Loucy (cell line): ENCODE results near the gene SAT2.

Experiments
- H2AFZ ChIP-seq: fragments of 200-600 bp; sonication (generic); 2 replicates; pipeline ENCODE4 v1.6.0; 2016; ENCODE audit warnings: antibody characterized with exemption, mild to moderate bottlenecking, low read length, moderate library complexity
- H3F3A ChIP-seq: fragments of 200-600 bp; 2 replicates; pipeline ENCODE4 v1.6.0; 2016; ENCODE audit warnings: antibody characterized with exemption, low read depth, mild to moderate bottlenecking
- H3K27me3 ChIP-seq: fragments of 200-600 bp; sonication (generic); 2 replicates; pipeline ENCODE4 v1.6.1; 2014; ENCODE audit warnings: low read length, mild to moderate bottlenecking; ENCODE audit not compliant: insufficient read depth, poor library complexity, severe bottlenecking
- H3K36me3 ChIP-seq: fragments of 200-600 bp; sonication (generic); 2 replicates; pipeline ENCODE4 v1.6.1; 2016; ENCODE audit warnings: low read length; ENCODE audit not compliant: insufficient read depth
- H3K4me1 ChIP-seq: fragments of 200-600 bp; sonication (generic); 2 replicates; pipeline ENCODE4 v1.5.1; 2014; ENCODE audit warnings: low read length, mild to moderate bottlenecking; ENCODE audit not compliant: insufficient read depth, poor library complexity, severe bottlenecking
- H3K4me2 ChIP-seq: fragments of 200-600 bp; sonication (generic); 2 replicates; pipeline ENCODE4 v1.6.0; 2014; ENCODE audit warnings: antibody characterized with exemption, low read length, low read depth, mild to moderate bottlenecking; ENCODE audit not compliant: poor library complexity, severe bottlenecking
- H3K4me3 ChIP-seq: fragments of 200-600 bp; sonication (generic); 2 replicates; pipeline ENCODE4 v1.5.1; 2014; ENCODE audit warnings: low read length, mild to moderate bottlenecking, mixed read lengths; ENCODE audit not compliant: poor library complexity, severe bottlenecking
- H3K79me2 ChIP-seq: fragments of 200-600 bp; sonication (generic); 2 replicates; pipeline ENCODE4 v1.6.1; 2014; ENCODE audit warnings: low read length; ENCODE audit not compliant: insufficient read depth
- H3K9ac ChIP-seq: fragments of 200-600 bp; sonication (generic); 2 replicates; pipeline ENCODE4 v1.6.0; 2014; ENCODE audit warnings: mild to moderate bottlenecking, low read depth, low read length, moderate library complexity; ENCODE audit not compliant: poor library complexity, severe bottlenecking
- H3K9me2 ChIP-seq: fragments of 200-600 bp; sonication (generic); replicated peaks from 2 replicates; pipeline ENCODE4 v1.6.1; 2016; ENCODE audit warnings: low read depth, low read length, mixed read lengths
- H3K9me3 ChIP-seq: fragments of 200-600 bp; sonication (generic); 2 replicates; pipeline ENCODE4 v1.6.1; 2014; ENCODE audit warnings: mild to moderate bottlenecking, antibody characterized with exemption, low read length, low read depth; ENCODE audit not compliant: insufficient read depth
- H4K20me1 ChIP-seq: fragments of 200-600 bp; sonication (generic); 2 replicates; pipeline ENCODE4 v1.6.0; 2014; ENCODE audit warnings: antibody characterized with exemption, low read length, mild to moderate bottlenecking; ENCODE audit not compliant: insufficient read depth, poor library complexity, severe bottlenecking
- EZH2phosphoT487 ChIP-seq: fragments of 200-600 bp; IDR thresholded peaks from 2 replicates; pipeline ENCODE4 v1.6.1; 2018; ENCODE audit warnings: antibody characterized with exemption, mild to moderate bottlenecking, moderate library complexity, borderline replicate concordance
- TF ChIP-seq, protein P1 (sequence below): fragments of 200-600 bp; sonication (generic); conservative IDR thresholded peaks from 2 replicates; pipeline ENCODE4 v1.5.1; 2014; ENCODE audit warnings: mild to moderate bottlenecking, antibody characterized with exemption, low read length

The SAT2 gene

DNA sequence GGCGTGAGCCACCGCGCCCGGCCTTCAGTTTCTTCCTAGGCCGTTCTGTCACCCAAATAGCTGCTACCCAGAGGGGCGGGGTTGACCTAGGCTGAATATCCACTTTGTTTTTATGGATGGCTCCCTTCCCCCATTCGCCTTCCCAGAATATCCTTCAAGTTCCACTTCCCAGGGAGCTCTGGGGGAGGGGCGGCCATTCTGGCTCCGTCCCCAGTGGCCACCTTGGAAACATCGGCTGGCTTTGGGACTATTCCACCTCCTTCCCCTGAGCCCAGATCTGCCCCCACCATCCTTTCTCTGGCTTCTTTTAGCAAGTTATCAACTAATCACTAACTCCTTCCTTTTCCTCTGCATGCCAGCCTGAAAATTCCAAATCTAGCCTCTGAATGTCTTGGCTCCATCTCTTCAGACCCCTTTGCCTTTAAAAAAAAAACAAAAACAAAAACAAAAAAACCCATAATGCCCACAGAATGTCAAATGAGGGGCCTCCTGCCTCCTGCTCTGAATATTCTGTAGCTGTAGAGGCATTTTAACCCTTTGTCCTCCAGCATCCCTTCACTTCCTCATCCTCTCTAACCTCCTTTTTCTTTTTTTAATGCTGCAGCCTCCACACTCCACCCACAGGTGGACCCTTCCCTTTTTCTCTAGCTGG, 29.5 kb upstream of the SAT2 start:
- no peak overlapping the region for H2AFZ ChIP-seq
- H3K4me3 ChIP-seq = no peak overlapping the region
- no peaks in the 10 kb centered on the region for H3K27me3 ChIP-seq
- no peaks in the 10 kb centered on the region for H3K9me2 ChIP-seq
- H4K20me1 ChIP-seq = no peaks in the 10 kb centered on the region
- no peak overlapping the region for H3K9ac ChIP-seq
- no peaks in the 10 kb centered on the region for H3F3A ChIP-seq
- TF ChIP-seq EZH2phosphoT487 = no peak
- TF ChIP-seq, protein P1, sequence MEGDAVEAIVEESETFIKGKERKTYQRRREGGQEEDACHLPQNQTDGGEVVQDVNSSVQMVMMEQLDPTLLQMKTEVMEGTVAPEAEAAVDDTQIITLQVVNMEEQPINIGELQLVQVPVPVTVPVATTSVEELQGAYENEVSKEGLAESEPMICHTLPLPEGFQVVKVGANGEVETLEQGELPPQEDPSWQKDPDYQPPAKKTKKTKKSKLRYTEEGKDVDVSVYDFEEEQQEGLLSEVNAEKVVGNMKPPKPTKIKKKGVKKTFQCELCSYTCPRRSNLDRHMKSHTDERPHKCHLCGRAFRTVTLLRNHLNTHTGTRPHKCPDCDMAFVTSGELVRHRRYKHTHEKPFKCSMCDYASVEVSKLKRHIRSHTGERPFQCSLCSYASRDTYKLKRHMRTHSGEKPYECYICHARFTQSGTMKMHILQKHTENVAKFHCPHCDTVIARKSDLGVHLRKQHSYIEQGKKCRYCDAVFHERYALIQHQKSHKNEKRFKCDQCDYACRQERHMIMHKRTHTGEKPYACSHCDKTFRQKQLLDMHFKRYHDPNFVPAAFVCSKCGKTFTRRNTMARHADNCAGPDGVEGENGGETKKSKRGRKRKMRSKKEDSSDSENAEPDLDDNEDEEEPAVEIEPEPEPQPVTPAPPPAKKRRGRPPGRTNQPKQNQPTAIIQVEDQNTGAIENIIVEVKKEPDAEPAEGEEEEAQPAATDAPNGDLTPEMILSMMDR = no peak
- no peaks in the 10 kb centered on the region for H3K4me1 ChIP-seq
- no peaks in the 10 kb centered on the region for H3K9me3 ChIP-seq
- no peaks in the 10 kb centered on the region for H3K36me3 ChIP-seq
- no peak overlapping the region for H3K4me2 ChIP-seq
- H3K79me2 ChIP-seq = no peaks in the 10 kb centered on the region

DNA sequence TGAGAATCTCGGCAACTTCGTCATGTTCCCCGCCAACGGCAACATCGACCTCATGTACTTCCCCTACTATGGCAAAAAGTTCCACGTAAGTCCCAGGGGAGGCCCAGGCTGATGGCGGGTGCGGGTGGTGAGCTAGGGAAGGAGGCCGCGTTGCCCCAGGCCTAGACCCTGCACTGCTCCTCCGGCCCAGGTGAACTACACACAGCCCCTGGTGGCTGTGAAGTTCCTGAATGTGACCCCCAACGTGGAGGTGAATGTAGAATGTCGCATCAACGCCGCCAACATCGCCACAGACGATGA, 27.9 kb upstream of the SAT2 start:
- Histone ChIP-seq H3K4me2 (no peak overlapping the region), H3K27me3 (no peaks in the 10 kb centered on the region), H3K36me3 (no peaks in the 10 kb centered on the region), H3F3A (no peaks in the 10 kb centered on the region), H4K20me1 (no peaks in the 10 kb centered on the region), H3K4me1 (no peaks in the 10 kb centered on the region), H2AFZ (no peak overlapping the region), H3K9ac (no peak overlapping the region), H3K79me2 (no peaks in the 10 kb centered on the region), H3K4me3 (no peak overlapping the region), H3K9me2 (no peaks in the 10 kb centered on the region), H3K9me3 (no peaks in the 10 kb centered on the region)
- TF ChIP-seq EZH2phosphoT487 = no peak
- TF ChIP-seq, protein P1 = no peak

DNA sequence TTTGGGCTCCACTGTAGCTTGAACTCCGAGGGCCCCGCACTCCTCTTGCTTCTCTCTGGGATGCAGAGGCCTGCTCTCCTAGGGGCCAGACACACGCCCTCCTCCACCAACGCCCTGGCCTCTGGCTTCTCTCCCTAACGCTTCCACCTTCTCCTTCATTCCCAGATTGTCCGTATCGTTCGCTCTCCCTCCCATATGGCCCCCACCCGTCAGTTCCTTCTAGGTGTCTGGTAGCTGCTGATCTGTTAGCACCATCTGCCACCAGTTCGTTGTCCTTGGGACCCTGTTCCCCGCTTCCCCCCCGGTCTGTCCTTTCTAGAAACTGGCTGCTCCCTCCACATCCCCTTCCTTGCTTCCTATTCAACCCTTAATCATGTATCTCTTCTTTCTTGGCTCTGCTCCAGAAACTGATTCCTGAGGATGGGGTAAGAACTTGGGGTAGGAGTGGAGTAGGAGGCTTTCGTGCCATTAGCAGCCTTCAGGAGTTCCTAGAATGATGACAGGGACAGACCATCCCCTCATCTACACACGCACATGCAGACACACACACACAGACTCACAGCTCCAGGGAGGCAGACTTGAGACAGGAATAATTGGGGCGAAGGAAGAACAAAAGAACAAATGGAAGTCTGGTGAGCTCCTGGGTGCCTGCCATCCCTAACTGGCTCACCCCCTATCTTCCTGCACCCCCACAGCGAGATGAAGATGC, 27.4 kb upstream of the SAT2 start:
- no peaks in the 10 kb centered on the region for H3K9me3 ChIP-seq
- H3K27me3 ChIP-seq = no peaks in the 10 kb centered on the region
- H3K9ac ChIP-seq = no peak overlapping the region
- no peaks in the 10 kb centered on the region for H4K20me1 ChIP-seq
- H3K4me3 ChIP-seq = no peak overlapping the region
- no peak overlapping the region for H2AFZ ChIP-seq
- TF ChIP-seq, protein P1 = no peak
- TF ChIP-seq EZH2phosphoT487 = no peak
- H3K4me1 ChIP-seq = no peaks in the 10 kb centered on the region
- no peak overlapping the region for H3K4me2 ChIP-seq
- H3K79me2 ChIP-seq = no peaks in the 10 kb centered on the region
- H3K9me2 ChIP-seq = no peaks in the 10 kb centered on the region
- H3K36me3 ChIP-seq = no peaks in the 10 kb centered on the region
- no peaks in the 10 kb centered on the region for H3F3A ChIP-seq
